Natural killer cell (primary cell): Measurements from ENCODE around the gene EVL. TPM values are rescaled to one million over a fixed set of nuclear protein-coding genes. Genes with fewer than 3 reads are reported as not detected.

ENCODE experiments used
- ATAC-seq, 3 donors: fragments of 150-1000 bp in 2 of 3; fragments of 200-7000 bp in 1 of 3; cut with Tn5 transposase; 1 replicate in 1 of 3; 2 replicates in 2 of 3; pipeline ENCODE4 v1.10.0; 2021; ENCODE audit warnings: mild to moderate bottlenecking in 2 of 3, moderate library complexity in 2 of 3
- DNase-seq, 2 donors: peaks; one replicate each; pipeline versions ENCODE4 v3.0.0 to v3.0.0-alpha.2; 2013 to 2021; ENCODE audit warnings: mixed read lengths in 1 of 2
- H3K27ac ChIP-seq: one replicate; pipeline ENCODE4 v1.5.1; 2013; ENCODE audit warnings: mild to moderate bottlenecking, low read length
- H3K27me3 ChIP-seq: one replicate; pipeline ENCODE4 v1.6.1; 2013; ENCODE audit warnings: low read length; ENCODE audit not compliant: control insufficient read depth, insufficient read depth
- H3K36me3 ChIP-seq: one replicate; pipeline ENCODE4 v1.6.1; 2013; ENCODE audit warnings: low read length; ENCODE audit not compliant: control insufficient read depth, insufficient read depth
- H3K4me1 ChIP-seq: one replicate; pipeline ENCODE4 v1.6.1; 2013; ENCODE audit warnings: low read length; ENCODE audit not compliant: control insufficient read depth, insufficient read depth
- H3K4me3 ChIP-seq: one replicate; pipeline ENCODE4 v1.5.1; 2013; ENCODE audit warnings: low read length
- H3K9me3 ChIP-seq: one replicate; pipeline ENCODE4 v1.6.1; 2013; ENCODE audit warnings: low read length; ENCODE audit not compliant: control insufficient read depth, insufficient read depth
- H3K27ac Mint-ChIP-seq, 2 donors: one replicate each; pipeline ENCODE4 v1.8.0; 2022; ENCODE audit warnings: mild to moderate bottlenecking in 2 of 2, mixed read lengths in 2 of 2, moderate library complexity in 1 of 2
- H3K27me3 Mint-ChIP-seq, 2 donors: one replicate each; pipeline ENCODE4 v1.8.0; 2022; ENCODE audit warnings: low read depth in 2 of 2, mixed read lengths in 2 of 2
- H3K36me3 Mint-ChIP-seq: one replicate; pipeline ENCODE4 v1.8.0; 2022; ENCODE audit warnings: mixed read lengths
- H3K4me1 Mint-ChIP-seq, 2 donors: one replicate each; pipeline ENCODE4 v1.8.0; 2022; ENCODE audit warnings: mixed read lengths in 2 of 2
- H3K4me3 Mint-ChIP-seq: one replicate; pipeline ENCODE4 v1.8.0; 2022; ENCODE audit warnings: mild to moderate bottlenecking, moderate library complexity, mixed read lengths
- H3K9me3 Mint-ChIP-seq, 2 donors: one replicate each; pipeline ENCODE4 v1.8.0; 2022; ENCODE audit warnings: mixed read lengths in 2 of 2
- CTCF ChIP-seq: fragments of 200-600 bp; IDR thresholded peaks from one replicate; pipeline ENCODE4 v1.8.0; 2022; ENCODE audit warnings: antibody characterized with exemption
- WGBS: methylation state at CpG from one replicate; pipeline ENCODE4 v1.1.7; 2013; ENCODE audit warnings: missing lambda C conversion rate; ENCODE audit not compliant: insufficient coverage; 5-methylcytosine and 5-hydroxymethylcytosine counted together
- intact Hi-C: fragments of 100-400 bp; cut with micrococcal nuclease; formaldehyde crosslinking; loops from one replicate; pipeline ENCODE4 v1.14.2; 2022
- total RNA-seq, 4 donors: library from RNA; stranded (reverse); fragments of 120-200 nt in 1 of 4; gene quantifications; one replicate each; pipeline versions ENCODE4 v1.2.3 to v1.2.4, GENCODE V29; 2013 to 2022

Gene EVL
- total RNA-seq, 3 donors from 2014 or later (not counting 1 experiment from before 2014, with no cell fraction given) = 882 to 1,108 (median 986) TPM

GRCh38 chr14:100188392-100189030 is 123.3 kb downstream of the EVL start:
- ATAC-seq (no peak), DNase-seq (no peak)
- Mint-ChIP-seq H3K9me3 (no peaks in the 10 kb centered on the region), H3K36me3 (no peaks in the 10 kb centered on the region), H3K27ac (no peak overlapping the region), H3K4me1 (peaks cover 5 to 11% of the 10 kb centered on the region in 2 donors), H3K27me3 (no peaks in the 10 kb centered on the region), H3K4me3 (no peak overlapping the region)
- intact Hi-C loops = no loop called here
- no peaks in the 10 kb centered on the region for H3K36me3 ChIP-seq
- no peak for TF ChIP-seq CTCF
- H3K27ac ChIP-seq = no peak overlapping the region
- H3K27me3 ChIP-seq = no peaks in the 10 kb centered on the region
- 95% methylated on average over 12 of the region's 12 CpGs for WGBS
- peaks cover 15% of the 10 kb centered on the region for H3K4me1 ChIP-seq
- no peak overlapping the region for H3K4me3 ChIP-seq
- no peaks in the 10 kb centered on the region for H3K9me3 ChIP-seq

- no peaks in the 10 kb centered on the region for H3K36me3 ChIP-seq
- WGBS = 92% methylated on average over 1 of the region's 1 CpG
- Mint-ChIP-seq H3K36me3 (no peaks in the 10 kb centered on the region), H3K4me3 (no peak overlapping the region), H3K27me3 (no peaks in the 10 kb centered on the region), H3K9me3 (no peaks in the 10 kb centered on the region), H3K27ac (no peak overlapping the region), H3K4me1 (peaks cover 7 to 11% of the 10 kb centered on the region in 2 donors)
- no peak for DNase-seq
- H3K4me3 ChIP-seq = no peak overlapping the region
- intact Hi-C loops = loop anchor here (5.0 kb wide), 1 partner anchor 508 kb away; the partner anchor contains the start of gene CYP46A1
- ATAC-seq = no peak
- H3K27me3 ChIP-seq = no peaks in the 10 kb centered on the region
- peaks cover 18% of the 10 kb centered on the region for H3K4me1 ChIP-seq
- H3K27ac ChIP-seq = no peak overlapping the region
- no peak for TF ChIP-seq CTCF
- no peaks in the 10 kb centered on the region for H3K9me3 ChIP-seq
These were observed 124.9 kb downstream of the EVL start for GRCh38 chr14:100190126-100190525.

GRCh38 chr14:100191584-100192249 is 126.5 kb downstream of the EVL start:
- 95% methylated on average over 11 of the region's 14 CpGs for WGBS
- no peaks in the 10 kb centered on the region for H3K36me3 ChIP-seq
- no peaks in the 10 kb centered on the region for H3K9me3 ChIP-seq
- peak overlapping the region; percentile 2 for H3K4me3 Mint-ChIP-seq
- no peak for DNase-seq
- no peaks in the 10 kb centered on the region for H3K9me3 Mint-ChIP-seq
- H3K4me1 ChIP-seq = peaks cover 18% of the 10 kb centered on the region
- no peak for ATAC-seq
- no peaks in the 10 kb centered on the region for H3K27me3 ChIP-seq
- H3K27me3 Mint-ChIP-seq = no peaks in the 10 kb centered on the region
- TF ChIP-seq CTCF = no peak
- H3K27ac Mint-ChIP-seq = peak overlapping the region in 1 of 2 donors; percentile 93
- no peak overlapping the region for H3K4me3 ChIP-seq
- no peaks in the 10 kb centered on the region for H3K36me3 Mint-ChIP-seq
- intact Hi-C loops = loop anchor here (2.0 to 5.0 kb wide), 3 partner anchors 123 to 509 kb away; partner anchors contain the start of gene CYP46A1
- H3K4me1 Mint-ChIP-seq = peaks cover 7 to 9% of the 10 kb centered on the region in 2 donors
- H3K27ac ChIP-seq = peak overlapping the region; percentile 91
